Midbrain (tissue), 1 donor: ENCODE measurements around the gene IL16.

Experiments
- DNase-seq: peaks from one replicate; lab custom pipeline; 2025; lab: John Stamatoyannopoulos, UW

Gene IL16

DNA sequence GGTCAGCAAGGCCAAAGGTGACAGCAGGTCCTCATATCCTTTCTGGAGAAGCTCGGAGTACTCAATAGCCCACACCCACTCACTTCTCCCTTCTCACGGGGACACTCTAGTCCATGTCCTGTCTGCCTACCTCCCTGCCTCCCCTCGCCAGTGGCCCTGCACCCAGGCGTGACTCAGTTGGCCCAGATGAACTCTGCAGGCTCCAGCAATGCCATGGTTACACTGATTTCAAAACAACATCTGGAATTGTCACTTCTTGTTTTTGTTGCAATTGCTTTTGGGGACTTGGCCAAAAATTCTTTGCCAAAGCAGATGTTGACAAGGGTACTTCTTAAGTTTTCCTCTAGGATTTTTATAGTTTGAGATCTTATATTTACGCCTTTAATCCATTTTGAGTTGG is 13.0 kb downstream of the IL16 start:
- no peak for DNase-seq

- DNase-seq: no peak
Measured at GRCh38 chr15:81211376-81211775, 14.7 kb downstream of the IL16 start.

- no peak for DNase-seq
Measured at GRCh38 chr15:81213982-81214381, 17.3 kb downstream of the IL16 start.

- no peak for DNase-seq
Measured at GRCh38 chr15:81215531-81215930, 18.9 kb downstream of the IL16 start.

DNA sequence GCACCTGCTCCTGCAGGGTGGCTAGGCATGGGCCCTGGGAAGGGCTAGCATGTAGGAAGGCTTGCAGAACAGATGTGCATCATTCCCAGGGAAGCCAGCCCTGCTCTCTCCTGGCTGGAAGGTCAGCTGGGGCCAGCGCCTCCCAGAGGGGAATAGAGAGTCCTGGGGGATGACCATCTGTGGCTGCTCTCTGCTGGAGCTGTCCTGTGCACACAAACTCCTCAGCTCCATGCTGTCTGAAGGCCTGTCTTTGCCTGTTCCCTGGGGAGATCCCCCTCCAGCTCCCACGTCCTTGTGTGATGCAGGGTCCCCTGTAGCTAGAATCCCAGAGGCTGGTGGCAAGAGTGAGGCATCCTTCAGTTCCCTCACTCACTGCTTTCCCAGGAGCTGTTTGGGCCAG is 19.3 kb downstream of the IL16 start:
- no peak for DNase-seq

DNA sequence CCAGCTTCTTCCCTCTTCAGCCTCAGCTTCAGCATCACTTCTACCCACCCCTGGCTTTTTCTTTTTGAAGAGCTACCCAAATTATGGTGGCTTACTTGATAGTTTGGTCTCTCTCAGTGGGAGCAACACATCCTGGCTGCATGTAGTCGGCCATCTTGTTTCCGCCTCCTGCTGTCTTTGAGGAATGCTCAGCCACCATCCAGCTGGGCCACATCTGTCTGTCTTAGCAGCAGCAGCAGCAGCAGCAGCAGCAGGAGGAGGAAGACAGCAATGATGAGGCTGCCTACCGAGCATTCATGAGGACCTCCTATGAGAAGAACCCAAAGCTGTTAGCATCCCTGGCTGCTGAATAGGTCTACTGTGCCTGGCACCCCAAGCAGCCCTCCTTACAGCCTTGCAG is 19.7 kb downstream of the IL16 start:
- DNase-seq: no peak

DNA sequence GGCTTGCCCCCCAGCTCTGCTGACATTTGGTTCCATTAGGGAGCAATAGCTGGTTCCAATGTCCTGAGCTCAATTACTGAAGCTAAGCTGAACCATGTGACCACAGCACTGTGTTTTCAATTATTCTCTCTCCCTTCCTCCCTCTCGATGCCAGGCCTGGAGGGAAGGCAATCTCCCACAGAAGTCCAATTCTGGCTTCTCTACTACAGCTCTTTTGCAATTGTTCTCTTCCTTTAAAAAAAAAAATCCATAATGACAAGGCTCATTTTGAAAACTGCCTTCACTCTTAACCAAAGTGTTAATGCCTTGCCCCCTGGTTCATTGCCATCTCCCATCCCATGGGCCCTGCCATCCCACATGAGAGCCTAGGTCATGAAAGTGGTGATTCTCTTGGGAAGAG is 24.8 kb downstream of the IL16 start:
- no peak for DNase-seq

GRCh38 chr15:81222007-81222406 is 25.3 kb downstream of the IL16 start:
- DNase-seq: no peak

GRCh38 chr15:81223346-81223971 is 26.8 kb downstream of the IL16 start:
- DNase-seq: no peak

GRCh38 chr15:81224232-81224631 is 27.6 kb downstream of the IL16 start:
- no peak for DNase-seq

DNA sequence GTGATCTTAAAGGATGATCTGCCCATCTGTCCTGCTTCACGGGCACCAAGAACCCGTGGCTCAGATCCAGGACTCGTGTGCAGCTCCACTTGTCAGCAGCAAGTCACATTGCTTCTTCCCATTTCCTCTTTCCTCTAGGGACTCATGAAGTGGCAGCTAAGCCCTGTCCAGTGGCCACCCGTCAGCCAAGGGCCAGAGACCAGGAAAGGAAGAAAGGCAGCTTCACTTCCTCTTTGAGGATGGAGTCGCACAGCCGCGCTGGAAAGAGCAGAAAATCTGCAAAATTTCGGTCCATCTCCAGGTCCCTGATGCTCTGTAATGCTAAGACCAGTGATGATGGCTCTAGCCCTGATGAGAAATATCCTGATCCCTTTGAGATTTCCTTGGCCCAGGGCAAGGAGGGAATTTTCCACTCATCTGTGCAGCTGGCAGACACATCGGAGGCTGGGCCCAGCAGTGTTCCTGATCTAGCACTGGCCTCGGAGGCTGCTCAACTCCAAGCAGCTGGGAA is 28.5 kb downstream of the IL16 start:
- DNase-seq: peak; percentile 5

DNA sequence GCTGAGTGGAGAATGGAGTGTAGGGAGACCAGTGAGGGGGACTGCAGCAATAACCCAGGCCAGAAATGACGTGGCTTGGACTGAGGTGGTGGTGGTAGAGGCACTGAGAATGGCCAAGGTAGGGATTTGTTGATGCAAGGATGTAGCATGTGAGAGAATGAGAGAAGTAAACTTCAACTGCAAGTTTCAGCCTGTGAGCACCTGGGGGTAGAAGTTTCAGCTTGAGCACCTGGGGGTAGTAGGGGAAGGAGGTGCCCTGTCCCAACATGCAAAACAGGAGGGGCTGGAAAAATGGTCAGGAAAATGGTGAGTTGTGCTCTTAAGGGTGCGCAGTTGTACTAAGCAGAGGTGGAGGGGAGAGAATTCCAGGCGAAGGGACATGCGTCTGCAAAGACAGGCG is 31.0 kb downstream of the IL16 start:
- DNase-seq: no peak

DNA sequence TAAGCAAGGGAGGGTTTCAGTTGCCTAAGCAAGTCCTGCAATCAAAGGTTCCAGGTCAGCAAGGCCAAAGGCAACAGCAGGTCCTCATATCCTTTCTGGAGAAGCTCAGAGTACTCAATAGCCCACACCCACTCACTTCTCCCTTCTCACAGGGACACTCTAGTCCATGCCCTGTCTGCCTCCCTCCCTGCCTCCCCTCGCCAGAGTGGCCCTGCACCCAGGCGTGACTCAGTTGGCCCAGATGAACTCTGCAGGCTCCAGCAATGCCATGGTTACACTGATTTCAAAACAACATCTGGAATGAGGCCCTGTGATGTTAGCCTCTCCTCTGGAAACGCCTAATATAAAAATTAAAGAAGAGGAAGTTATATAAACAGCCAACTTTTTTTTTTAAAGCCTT is 32.9 kb downstream of the IL16 start:
- no peak for DNase-seq

DNA sequence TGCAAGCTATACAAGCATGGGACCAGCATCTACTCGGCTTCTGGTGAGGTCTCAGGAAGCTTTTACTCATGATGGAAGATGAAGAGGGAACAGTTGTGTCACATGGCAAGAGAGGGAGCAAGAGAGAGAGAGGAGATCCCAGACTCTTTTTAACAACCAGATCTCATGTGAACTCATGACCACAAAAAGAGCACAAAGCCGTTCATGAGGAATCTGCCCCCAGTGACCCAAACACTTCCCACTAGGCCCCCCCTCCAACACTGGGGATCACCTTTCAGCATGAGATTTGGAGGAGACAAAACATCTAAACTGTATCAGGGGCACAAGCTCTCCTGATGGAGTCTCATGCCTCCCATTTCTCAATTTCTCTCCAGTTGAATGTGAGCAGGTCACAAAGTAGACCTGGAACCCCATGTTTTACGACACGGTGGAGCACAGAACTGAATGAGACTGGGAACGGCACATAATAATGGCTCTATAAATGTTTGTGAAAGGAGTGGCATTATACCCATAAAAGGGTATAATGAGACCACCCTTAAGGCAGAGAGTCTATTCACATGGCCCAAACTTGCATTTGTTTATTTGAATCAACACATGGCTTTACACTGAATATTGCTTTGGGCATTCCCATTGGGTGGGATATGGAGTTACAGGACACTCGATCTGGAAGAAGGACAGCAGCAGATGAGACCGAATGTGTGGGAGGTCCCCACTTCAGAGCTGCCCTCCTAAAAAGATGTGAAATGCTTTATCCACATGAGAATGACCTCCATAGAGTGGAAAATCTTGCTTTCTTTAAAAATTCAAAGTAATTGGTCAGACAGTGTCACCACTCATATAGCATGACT is 38.8 kb downstream of the IL16 start:
- no peak for DNase-seq

DNA sequence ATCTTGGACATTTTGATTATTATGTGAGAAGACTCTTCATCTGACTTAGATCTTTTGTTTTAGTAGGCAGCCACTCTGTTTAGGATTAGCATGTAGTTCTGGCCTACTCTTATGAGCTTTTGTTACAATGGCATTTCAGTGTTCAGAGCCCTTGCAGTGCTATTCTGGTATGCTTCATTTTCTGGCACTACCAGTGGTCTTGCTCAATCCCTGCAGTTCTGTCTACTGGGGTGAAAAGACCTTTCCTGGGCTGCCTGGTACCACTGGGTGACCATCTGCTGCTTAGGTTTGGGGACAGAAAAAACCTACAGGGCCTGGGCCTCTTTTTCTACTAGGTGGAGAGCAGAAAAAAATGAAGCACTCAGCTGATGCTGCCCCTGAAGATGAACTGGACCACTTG is 42.5 kb downstream of the IL16 start:
- no peak for DNase-seq

DNA sequence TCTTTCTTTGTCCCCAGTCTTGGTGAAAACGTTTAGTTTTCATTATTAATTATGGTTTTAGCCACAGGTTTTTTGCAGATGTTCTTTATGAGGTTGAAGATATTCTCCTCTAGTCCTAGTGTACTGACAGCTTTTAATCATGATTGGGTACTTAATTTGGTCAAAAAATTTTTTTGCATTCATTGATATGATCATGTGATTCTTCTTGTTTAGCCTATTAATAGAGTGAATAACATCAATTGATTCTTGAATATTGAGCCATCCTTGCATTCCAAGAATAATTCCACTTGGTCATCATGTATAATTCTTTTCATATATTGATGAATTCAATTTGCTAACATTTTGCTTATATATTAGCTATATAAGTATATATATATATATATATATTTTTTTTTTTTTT is 46.1 kb downstream of the IL16 start:
- DNase-seq: no peak

- no peak for DNase-seq
Measured at GRCh38 chr15:81244306-81244705, 47.6 kb downstream of the IL16 start.

DNA sequence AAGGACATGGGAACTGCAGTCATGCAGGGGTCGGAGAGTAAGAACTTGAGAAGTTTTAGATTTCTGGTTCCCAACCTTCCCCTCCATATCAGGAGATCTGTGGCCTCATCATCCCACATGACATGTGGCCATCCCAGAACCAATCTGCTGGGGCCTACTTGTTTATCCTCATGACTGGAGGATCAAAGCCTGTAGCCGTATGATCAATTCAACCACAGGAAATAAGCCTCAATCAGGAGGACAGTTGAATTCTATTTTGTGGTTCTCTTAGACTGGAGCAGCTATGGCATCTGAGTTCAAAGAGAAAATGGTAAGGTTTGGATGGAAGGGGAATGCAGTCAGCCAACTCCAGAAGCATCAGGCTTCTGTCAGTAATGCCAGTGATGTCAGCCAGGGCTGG is 57.2 kb downstream of the IL16 start:
- no peak for DNase-seq

GRCh38 chr15:81254277-81254915 is 57.7 kb downstream of the IL16 start:
- no peak for DNase-seq

GRCh38 chr15:81254916-81255290 is 58.2 kb downstream of the IL16 start:
- DNase-seq: no peak

DNA sequence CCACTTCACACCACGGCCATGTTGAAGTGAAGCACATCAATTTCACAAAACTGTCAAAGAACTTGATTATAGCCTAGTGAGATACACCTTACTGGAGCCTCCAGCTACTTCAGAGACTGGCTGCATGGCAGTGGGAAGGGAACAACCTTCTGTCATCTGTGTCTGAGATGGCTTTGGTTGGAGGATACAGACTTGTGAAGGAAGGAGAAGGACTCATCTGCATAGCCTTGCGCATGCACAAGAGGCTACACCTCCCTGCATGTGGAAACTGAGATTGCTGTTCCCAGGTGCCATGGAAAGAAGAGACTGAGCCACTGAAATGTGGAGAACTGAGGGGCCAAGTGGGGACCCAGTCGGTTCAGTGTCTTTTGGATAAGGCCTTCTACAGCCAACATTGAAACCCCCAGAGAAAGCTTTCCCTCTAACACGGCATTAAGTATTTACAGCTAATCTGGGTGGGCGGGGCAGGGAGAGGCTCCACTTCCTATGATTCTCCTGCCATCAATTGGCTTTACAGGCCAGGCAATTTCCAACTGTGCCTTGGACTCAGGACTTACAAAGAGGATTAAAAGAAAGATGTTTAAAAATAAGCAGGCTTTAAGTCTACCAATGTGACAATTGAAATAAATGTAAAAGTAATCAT is 58.8 kb downstream of the IL16 start:
- DNase-seq: no peak

DNA sequence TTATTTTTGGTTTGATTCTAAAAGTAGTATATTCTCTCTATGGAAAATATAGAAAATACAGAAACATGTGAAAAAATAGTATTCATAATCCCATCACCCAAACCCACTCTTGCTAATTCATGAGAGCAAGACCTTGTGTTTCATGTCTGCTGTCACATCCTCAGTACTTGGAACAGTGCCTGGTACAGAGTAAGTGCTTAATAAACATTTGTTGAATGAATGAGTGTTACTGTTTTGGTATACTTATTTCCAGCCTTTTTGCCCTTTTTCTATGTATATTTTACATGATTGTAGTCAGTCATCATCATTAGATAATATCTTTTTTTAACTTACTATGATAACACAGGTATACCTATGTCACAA is 59.3 kb downstream of the IL16 start:
- DNase-seq: no peak

- DNase-seq: peak; percentile 25
Measured at GRCh38 chr15:81256916-81257315, 60.2 kb downstream of the IL16 start.
